PC-3 (cell line): Measurements from ENCODE around the gene C2CD3.

Source experiments
- EZH2 ChIP-seq: fragments of 300-600 bp; sonication (generic); IDR thresholded peaks from one replicate; pipeline ENCODE4 v1.6.1; 2017; ENCODE audit warnings: antibody characterized with exemption, mild to moderate bottlenecking, low read length; ENCODE audit not compliant: unreplicated experiment
- EZH2phosphoT487 ChIP-seq: fragments of 300-600 bp; sonication (generic); IDR thresholded peaks from 2 replicates; pipeline ENCODE4 v1.6.1; 2018; ENCODE audit warnings: mild to moderate bottlenecking, antibody characterized with exemption, low read length, borderline replicate concordance
- TF ChIP-seq, protein P1 (sequence below): fragments of 300-600 bp; sonication (generic); conservative IDR thresholded peaks from 2 replicates; pipeline ENCODE4 v1.5.1; 2017; ENCODE audit warnings: antibody characterized with exemption, low read depth, mild to moderate bottlenecking, low read length

DNA sequence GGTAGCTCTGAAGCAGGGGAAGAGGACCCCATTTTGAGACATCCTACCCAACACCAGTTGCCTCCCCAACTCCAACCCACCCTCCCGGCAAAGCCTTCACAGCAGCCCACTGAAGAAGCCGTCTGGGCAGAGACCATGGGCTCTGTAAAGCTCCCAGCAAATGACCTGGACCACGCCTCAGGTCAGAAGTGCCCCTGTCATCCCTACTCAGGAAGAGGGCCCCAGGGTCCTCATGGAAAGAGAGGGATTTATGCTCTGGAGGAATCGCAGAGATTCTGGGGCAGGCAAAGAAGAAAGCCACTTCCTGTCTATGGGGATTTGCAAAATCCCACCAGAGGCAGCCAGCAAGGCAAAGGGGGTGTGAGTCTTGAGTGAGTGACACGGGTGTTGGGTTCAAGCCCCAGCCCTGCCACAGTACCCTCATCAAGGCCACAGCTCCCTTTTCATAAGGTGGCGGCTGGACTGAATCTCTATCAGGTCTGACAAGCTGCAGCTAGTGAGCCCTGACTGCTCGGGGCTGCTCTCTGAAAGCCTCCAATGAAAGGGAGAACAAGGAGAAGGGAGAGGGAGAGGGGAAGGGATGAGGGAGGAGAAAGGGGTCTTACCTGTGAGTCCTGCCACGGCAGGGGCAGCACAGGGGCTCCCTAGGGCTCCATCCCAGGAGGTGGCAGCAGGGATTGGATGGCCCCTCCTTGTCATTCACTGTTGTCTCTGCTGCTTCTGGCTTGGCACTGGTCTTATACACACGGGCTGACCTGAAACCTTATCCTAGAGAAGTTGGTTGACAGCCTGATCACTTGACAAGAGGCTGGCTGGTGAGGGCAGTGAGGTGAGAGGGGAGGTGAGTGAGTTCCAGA is 162.2 kb downstream of the C2CD3 start, which contains the start of gene UCP3:
- TF ChIP-seq, protein P1, sequence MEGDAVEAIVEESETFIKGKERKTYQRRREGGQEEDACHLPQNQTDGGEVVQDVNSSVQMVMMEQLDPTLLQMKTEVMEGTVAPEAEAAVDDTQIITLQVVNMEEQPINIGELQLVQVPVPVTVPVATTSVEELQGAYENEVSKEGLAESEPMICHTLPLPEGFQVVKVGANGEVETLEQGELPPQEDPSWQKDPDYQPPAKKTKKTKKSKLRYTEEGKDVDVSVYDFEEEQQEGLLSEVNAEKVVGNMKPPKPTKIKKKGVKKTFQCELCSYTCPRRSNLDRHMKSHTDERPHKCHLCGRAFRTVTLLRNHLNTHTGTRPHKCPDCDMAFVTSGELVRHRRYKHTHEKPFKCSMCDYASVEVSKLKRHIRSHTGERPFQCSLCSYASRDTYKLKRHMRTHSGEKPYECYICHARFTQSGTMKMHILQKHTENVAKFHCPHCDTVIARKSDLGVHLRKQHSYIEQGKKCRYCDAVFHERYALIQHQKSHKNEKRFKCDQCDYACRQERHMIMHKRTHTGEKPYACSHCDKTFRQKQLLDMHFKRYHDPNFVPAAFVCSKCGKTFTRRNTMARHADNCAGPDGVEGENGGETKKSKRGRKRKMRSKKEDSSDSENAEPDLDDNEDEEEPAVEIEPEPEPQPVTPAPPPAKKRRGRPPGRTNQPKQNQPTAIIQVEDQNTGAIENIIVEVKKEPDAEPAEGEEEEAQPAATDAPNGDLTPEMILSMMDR: no peak
- no peak for TF ChIP-seq EZH2
- TF ChIP-seq EZH2phosphoT487: no peak
